Stimulated activated CD4-positive, alpha-beta T cell treated with anti-CD3 and anti-CD28 coated beads, Interleukin-2, amount 100 ng/mL, for 48 hours (primary cell): ENCODE results near the gene EXOSC1.
"Not testable (repeated sequence)": the region's sequence is repeated elsewhere in the genome, so short reads cannot be mapped to it uniquely, and the experiment has no call there.

Source experiments
- DNase-seq, 2 donors: peaks; one replicate each; pipeline ENCODE4 v3.0.0-alpha.2; 2020

Gene EXOSC1

DNA sequence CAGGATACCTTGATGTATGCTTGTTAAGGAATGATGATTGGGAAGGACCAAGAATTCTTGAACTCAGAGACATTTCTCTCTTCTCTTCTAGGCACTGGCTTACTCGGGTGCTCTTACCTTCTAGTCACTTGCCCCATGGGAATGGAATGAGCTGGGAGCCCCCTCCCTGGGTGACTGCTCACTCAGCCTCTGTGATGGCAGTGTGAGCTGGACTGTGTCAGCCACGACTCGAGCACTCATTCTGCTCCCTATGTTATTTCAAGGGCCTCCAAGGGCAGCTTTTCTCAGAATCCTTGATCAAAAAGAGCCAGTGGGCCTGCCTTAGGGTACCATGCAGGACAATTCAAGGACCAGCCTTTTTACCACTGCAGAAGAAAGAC is 10.9 kb upstream of the EXOSC1 start:
- DNase-seq, result no peak

DNA sequence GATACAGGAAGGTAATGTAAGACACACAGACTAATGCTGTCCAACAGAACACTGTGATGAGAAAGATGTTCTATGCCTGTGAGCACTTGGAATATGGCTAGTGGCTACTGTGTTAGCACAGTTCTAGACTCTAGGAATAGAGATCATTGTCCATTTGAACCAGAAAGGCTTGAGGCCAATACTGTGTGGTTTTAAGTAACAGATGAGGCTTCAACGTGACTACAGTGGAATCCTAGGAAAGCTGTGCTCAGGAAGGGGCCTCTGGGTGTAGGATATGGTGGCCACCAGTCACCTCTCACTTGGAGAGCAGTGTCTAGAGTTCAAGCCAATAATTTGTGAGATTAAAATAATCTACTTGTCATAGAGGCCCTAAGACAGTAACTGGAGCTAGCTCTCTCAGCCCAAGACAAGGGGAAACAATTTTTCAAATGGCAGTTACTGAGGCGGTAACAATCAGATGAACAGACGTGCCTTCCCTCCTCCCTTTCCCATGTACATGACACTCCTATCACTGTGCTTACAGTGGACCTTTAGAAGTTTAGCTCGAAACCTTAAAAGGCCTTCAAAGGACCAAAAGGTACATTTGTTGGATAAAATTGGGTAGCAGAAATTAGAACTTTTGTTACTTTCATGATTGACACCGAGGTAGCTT is 10.4 kb upstream of the EXOSC1 start:
- no peak for DNase-seq

DNA sequence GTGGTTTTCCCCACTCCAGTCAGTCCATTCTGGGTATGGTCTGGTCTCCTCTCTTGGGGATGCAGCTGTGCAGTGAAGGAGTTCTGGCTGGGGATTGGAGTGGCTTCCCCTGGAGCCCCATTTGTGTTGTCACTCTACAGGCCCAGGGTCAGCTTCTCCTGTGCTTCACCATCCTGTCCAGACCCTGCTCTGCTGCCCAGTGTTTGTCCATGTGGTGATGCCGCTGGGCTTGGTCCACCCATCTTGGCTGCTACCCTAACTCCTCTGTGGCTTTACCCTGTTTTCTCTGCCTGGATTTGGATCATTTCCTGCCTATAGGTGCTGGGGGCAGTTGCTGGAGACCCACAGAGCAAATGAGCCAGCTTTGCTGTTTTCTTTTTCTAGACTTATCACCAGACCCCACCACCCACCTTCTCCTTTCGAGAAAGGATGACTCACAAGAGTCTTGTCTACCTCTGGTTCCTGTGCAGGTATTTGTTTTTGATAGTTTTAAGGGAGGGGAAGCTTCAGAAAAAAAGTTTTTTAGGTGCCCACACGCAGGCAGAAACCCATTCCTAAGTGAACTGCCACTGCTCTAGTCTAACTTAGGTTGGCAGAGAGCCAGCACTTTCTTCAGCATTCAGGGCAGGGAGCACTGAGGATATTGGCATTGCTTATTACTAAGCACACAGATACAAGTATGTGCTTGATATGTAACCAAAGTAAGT is 8.7 kb upstream of the EXOSC1 start:
- no peak for DNase-seq

DNA sequence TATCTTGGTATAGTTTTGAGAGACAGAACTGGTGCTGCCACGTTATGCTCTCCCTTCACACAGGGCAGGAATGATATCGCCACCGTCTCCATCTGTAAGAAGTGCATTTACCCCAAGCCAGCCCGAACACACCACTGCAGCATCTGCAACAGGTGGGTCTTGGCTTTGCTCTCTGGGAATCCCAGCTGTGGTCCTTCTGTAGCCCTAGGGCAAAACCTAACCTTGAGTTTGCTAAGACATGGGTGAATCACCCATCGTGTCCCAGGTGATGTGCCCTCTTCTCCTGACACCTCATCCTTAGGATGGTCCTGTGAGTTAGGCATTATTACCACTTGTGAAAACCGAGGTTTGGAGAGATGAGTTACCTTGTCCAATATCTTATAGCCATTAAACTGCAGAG is 6.5 kb upstream of the EXOSC1 start:
- no peak for DNase-seq

DNA sequence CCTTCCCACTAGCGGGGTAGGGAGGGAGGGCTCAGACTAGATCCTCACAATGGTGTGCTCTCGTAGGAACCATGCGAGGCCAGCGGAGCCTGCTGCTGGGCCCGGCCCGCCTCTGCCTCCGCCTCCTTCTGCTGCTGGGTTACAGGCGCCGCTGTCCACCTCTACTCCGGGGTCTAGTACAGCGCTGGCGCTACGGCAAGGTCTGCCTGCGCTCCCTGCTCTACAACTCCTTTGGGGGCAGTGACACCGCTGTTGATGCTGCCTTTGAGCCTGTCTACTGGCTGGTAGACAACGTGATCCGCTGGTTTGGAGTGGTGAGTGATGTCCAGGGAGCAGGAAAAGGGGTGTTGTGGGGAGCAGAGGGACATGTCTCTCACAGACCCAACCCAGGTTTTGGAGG is 5.8 kb upstream of the EXOSC1 start:
- no peak for DNase-seq

DNA sequence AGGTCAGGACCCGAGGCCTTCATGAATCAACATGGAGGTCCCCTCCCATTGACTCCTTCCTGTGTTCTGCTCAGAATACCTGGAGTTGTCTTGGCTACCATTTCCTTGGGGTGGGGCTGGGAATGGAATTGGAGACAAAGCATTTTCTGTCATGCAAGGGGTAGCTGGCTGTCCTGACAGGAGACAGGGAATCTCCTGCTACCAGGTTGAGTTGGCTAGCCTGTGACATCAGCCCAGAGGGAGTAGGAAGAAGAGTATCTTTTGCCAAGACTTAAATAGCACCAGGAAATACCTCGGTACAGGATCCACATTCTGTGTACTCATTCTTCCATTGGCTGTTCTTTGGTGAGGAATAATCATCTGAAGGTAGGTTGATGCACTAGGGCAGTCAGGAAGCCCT is 5.0 kb upstream of the EXOSC1 start:
- no peak for DNase-seq

DNA sequence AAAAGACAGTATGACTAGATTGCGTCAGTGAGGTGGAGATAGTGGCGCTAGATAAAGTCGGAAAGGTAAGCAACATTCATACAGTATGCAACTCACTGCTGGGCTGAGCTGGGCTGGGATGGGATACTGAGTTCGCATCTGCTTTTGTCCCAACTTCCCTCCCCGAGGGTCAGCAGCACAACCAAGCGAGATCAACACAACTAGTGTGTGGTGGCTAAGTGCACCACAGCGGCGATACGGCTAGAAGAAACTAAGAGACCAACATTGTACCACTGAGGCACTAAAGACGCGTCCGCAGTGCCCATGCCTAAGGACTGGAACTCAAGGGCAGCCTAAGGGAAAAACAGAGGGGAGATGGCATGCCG is 467 bp downstream of the EXOSC1 start:
- no peak for DNase-seq

DNA sequence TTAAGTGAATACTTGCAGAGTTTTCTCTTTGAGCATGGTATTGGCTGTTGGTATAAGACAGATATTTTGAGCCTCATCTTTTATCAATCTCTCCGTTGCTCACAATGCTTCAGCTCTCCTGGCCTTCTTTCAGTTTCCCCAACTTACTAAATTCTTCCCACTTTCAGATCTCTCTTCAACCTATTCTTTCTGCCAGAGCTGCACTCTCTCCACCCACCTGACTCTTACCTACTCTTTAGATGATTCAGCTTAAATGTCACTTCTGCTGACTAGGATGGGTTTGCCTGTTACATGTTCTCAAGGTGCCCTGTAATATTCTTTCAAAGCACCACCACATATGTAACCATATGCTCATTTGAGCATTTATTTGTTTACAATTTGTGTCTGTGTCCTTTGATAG is 1.6 kb downstream of the EXOSC1 start:
- DNase-seq, result no peak

DNA sequence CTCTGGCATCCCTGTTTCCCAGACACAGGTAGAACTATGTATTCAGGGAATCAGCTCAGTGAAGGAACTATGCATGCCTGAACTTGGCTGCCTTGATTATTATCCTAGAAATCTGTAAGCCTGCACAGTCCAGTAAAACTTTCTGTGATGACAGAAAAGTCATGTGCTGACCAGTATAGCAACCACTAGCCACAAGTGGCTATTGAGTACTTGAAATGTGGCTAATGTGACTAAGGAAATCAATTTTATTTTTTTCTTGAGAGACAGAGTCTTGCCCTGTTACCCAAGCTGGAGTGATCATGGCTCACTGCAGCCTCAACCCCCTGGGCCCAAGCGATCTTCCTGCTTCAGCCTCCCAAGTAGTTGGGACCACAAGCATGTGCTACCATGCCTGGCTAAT is 3.5 kb downstream of the EXOSC1 start:
- DNase-seq, result no peak

DNA sequence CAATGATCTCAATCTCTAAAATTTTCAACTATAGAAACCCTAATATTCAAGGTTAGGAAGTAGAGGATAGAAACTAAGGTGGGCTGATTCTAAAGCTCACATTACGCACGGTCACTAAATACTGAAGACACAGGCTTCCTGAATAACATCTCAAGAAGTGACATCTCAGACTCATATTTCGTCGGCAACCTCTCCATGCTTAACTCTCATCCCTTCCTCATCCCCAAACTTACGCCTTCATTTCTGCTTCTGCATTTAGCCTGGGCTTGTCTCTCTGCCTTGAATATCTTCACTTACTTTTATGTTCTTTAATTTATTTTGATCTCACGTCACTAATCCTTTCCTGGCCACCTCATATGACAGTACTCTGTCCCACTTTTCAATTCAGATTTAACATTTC is 10.6 kb downstream of the EXOSC1 start:
- no peak for DNase-seq

DNA sequence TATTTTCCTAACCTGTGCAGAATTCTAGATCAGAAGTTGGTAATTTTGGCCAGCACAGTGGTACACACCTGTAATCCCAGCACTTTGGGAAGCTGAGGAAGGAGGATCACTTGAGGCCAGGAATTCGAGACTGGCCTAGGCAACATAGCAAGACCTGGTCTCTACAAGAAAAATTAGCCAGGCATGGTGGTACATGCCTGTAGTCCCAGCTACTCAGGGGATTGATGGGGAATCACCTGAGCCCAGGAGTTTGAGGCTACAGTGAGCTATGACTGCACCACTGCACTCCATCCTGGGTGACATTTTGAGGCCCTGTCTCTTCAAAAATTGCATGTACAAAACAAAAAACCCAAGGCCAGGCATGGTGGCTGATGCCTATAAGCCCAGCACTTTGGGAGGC is 11.2 kb downstream of the EXOSC1 start:
- DNase-seq, result no peak

DNA sequence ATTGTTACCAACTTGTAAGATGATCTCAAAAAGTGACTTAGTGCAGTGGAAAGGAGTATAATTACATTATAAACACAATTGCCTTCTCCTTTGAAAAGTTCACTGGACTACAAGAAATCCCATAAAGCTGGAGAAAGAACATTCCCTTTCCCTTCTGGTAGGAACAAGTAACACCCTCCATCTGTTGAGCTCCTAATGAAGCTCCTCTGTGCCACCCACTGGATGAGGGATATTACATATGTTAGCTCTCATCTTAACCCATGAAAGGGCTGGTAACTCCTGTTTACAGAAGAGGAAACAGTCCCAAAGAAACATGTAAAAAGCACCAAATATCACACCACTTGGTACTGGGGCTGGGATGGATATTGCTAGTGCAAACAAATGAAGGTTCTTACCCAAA is 11.8 kb downstream of the EXOSC1 start:
- no peak for DNase-seq

DNA sequence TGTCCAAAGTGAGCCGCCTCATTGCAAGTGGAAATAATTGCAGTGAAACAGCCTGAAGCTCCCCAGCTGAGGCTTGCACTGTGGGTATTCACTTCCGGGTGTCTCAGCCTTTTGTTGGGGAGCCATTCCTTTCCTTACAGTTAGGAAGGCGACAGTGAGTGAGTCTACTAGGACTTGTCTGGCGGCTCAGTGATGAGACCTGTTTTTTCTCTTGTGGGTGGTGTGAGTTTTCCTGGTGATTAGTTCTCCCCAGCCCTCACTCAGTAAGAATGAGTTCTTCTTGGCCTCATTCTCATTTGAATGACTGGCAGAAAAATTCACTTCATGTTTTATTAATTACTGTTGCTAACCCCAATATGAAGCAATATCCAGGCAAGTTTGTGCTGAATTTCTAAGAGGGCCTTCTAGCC is 17.2 kb downstream of the EXOSC1 start:
- no peak for DNase-seq

DNA sequence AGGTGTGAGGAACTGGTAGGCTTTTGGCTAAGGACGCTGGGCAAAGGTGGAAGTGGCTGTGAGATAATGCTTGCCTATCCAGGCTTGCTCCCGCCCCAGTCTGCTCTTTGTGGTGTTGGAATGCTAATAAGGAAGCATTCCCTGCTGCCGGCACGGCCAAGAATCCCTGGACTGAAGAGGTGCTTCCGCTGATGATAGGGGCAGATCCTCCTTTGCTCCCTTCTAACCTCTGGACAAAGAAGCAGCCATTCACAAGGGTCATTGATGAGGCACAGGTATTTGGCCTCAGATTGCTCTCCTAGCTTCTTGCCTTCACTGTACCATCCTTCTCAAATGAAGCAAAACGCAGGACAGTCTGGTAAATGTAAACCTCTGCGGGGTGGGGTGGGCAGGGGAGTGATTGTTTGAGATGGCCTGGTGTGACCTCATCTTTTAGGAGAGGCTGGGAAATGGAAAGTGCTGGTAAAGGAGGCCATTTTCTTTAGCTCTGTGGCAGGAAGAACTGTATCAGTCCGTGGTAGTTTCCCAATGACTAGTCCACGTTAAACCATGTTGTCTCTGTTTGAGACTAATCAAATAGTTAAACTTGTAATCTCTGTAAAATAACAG is 18.1 kb downstream of the EXOSC1 start:
- DNase-seq, result no peak

DNA sequence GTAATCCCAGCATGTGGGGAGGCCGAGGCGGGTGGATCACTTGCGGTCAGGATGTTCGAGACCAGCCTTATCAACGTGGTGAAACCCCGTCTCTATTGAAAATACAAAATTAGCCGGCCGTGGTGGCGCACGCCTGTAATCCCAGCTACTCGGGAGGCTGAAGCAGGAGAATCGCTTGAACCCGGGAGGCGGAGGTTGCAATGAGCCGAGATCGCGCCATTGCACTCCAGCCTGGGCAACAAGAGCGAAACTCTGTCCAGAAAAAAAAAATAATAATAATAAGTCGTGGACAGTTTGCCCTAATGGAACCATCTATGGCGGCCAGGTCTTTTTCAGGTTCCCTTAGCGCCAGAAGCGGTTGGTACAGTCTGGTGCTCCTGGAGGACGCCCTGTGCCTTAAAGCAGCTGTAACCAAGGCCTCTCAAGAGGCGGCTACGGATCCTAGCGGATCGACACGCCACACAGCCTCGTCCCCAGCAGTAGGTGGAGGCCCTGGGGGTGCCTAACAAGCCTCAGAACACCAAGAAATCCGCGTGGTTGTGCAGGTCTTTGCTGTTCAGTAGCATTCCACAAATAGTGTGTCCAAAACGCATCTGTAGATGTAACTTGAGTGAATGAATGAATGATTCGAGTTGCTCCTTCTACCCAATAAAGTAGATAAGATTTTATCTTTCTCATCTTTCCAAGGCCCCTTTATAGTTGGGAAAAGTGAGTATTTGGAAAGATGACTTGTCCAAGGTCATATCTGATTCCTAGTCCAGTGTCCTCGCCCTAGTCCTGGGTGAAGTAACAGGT is 18.8 kb downstream of the EXOSC1 start:
- DNase-seq, result no peak

DNA sequence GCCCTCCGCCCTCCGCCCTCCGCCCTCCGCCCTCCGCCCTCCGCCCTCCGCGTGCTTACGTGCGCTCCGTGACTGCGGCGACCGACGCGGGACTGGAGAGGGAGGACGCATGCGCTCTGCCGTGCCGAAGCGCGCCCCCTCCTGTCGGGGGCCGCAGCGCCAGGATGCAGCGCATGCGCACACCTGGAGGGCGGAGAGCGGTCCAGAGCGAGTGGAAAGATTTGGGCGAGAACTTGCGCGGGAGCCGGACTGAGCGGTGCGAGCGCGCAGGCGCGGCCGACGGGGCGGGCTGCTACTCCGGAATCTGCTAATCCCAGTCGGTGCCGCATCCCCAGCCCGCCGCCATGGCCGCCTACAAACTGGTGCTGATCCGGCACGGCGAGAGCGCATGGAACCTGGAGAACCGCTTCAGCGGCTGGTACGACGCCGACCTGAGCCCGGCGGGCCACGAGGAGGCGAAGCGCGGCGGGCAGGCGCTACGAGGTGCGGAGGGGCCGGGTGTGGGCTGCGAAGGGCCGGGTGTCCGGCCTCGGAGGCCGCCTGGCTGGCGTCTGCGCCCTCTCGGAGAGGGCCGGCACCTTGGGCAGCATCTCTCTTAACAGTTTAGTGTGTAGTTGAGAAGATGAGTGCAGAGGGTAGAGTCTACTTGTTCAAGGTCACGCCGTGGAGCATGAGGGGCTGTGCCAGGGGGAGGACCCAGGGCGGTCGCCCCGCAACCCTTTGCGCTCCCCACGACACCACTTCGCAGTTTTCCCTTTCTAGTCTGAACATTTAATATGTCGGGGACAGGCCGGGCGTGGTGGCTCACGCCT is 19.6 kb downstream of the EXOSC1 start, which contains the start of gene PGAM1:
Gene PGAM1 (plus strand): TSS at position 228 of the 812 bp plus-strand sequence. CDS start 117 bp downstream, at position 345.
- peak; percentile 91 to 96 for DNase-seq

DNA sequence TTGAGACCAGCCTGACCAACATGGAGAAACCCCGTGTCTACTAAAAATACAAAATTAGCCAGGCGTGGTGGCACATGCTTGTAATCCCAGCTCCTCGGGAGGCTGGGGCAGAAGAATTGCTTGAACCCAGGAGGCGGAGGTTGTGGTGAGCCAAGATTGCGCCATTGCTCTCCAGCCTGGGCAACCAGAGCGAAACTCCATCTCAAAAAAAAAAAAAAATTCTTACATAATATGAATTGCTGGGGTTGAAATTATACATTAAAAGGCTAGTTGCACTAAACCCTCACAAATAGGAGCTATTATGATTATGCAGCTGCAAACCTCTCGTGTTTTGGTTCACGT is 22.1 kb downstream of the EXOSC1 start:
- not testable (repeated sequence) for DNase-seq

DNA sequence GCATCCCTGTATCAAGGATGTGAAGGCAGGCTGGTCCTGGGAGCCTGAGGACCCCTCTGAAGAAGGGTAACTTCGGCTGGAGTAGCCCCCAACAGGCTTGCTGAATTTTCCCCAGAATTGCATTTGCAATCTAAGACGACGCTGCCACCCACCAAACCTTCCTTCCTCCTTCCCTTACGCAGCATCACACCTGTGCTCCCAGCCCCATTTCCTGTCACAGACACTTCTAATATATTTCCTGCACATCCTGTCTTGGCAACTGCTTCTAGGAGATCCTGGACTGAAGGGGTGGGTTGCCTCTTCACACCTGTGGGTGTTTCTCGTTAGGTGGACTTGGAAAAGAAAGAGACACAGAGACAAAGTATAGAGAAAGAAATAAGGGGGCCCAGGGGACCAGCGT is 29.2 kb downstream of the EXOSC1 start:
- no peak for DNase-seq

DNA sequence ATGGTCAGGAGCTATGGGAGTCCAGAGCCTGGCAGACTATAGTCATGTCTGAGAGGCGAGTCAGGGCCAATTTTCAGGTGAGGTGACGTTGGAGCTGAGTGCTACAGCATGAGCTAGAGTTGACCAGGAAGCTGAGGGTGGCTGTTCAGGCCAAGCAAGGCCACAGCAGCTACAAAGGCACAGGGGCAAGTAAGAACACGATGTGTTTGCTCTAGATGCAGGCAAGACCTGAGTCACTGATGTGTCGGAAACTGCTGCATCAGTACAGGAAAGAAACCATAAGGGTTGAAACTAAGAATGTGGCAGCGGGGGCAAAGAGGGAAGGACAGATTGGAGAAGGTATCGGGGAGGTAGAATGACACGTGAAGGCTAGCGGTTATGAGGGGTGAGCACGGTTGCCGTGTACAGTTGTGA is 32.9 kb downstream of the EXOSC1 start:
- DNase-seq, result peak in 1 of 2 donors; percentile 60

DNA sequence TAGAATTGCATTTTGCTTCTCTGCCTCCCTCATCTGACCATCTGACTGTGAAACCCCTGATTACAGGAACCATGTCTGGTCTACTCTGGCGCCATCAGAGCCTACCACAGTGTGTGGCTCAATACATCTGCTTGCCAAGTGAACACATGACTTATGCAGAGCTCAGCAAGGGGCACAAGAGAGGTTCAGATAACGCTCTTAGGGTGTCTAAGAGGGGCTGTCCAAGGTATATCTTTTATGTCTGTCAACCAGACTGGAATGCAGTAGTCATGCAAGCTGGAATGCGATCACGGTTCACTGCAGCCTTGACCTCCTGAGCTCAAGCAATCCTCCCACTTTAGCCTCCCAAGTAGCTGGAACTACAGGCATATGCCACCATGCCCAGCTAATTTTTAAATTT is 34.4 kb downstream of the EXOSC1 start:
- DNase-seq, result no peak

DNA sequence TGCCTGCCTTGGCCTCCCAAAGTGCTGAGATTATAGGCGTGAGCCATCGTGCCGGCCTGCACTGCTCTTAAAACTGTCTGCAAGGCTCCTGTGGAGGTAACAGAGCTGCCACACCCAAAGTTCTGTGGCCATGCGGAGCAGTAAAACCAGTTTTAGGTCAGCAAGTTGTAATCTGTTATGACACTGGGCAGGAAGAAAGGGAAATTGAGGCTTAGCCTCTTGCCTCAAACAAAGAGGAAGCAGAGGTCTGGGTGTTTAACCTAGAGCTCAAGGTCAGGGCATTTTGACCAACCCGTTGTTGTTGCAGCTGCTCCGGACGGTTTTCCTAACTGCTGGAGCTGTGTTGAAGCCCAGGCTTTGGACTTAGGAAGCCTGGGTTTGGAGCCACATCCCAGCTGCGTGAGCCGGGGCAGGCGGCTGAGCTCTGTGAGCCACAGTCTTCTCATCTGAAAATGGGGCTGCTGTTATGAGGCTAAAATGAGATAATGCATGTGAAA is 37.3 kb downstream of the EXOSC1 start:
- no peak for DNase-seq

DNA sequence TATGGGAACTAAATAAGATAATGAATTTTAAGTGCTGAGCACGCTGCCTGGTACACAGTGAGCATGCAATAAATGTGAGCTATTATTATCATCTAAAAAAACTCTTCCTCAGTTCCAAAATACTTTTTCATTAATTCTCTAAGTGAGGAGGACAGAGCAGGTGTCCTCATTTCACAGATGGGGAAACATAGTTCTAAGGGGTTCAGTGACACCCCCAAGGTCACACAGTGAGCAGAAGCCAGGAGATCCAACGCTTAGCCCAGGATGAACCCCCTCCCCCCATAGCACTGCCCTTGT is 37.9 kb downstream of the EXOSC1 start:
- no peak for DNase-seq
